Hepatocyte (in vitro differentiated cells): ENCODE data around the gene OR5T2. TPM values are rescaled to one million over a fixed set of nuclear protein-coding genes. Genes with fewer than 3 reads are reported as not detected.
"Not testable (repeated sequence)": the region's sequence is repeated elsewhere in the genome, so short reads cannot be mapped to it uniquely, and the experiment has no call there.

Source experiments
- DNase-seq: peaks from one replicate; pipeline ENCODE4 v3.0.0-alpha.2; 2016; ENCODE audit warnings: low spot score
- H2AFZ ChIP-seq: fragments of 200-600 bp; sonication (generic); 2 replicates; pipeline ENCODE4 v1.6.0; 2016; ENCODE audit warnings: antibody characterized with exemption, mild to moderate bottlenecking
- H3K27ac ChIP-seq: fragments of 200-600 bp; sonication (generic); 2 replicates; pipeline ENCODE4 v1.5.1; 2016; ENCODE audit warnings: mild to moderate bottlenecking
- H3K27me3 ChIP-seq: fragments of 200-600 bp; sonication (generic); 2 replicates; pipeline ENCODE4 v1.6.1; 2016
- H3K36me3 ChIP-seq: fragments of 200-600 bp; sonication (generic); replicated peaks from 2 replicates; pipeline ENCODE4 v1.5.1; 2016; ENCODE audit warnings: low read depth; ENCODE audit not compliant: insufficient read depth
- H3K4me1 ChIP-seq: fragments of 200-600 bp; sonication (generic); 2 replicates; pipeline ENCODE4 v1.5.1; 2016; ENCODE audit warnings: mild to moderate bottlenecking, moderate library complexity; ENCODE audit not compliant: insufficient read depth
- H3K4me2 ChIP-seq: fragments of 200-600 bp; sonication (generic); 2 replicates; pipeline ENCODE4 v1.6.0; 2016
- H3K4me3 ChIP-seq: fragments of 200-600 bp; sonication (generic); 2 replicates; pipeline ENCODE4 v1.5.1; 2016; ENCODE audit warnings: mild to moderate bottlenecking
- H3K79me2 ChIP-seq: fragments of 200-600 bp; sonication (generic); 2 replicates; pipeline ENCODE4 v1.6.0; 2017; ENCODE audit warnings: mild to moderate bottlenecking
- H3K9me2 ChIP-seq: fragments of 200-600 bp; sonication (generic); replicated peaks from 2 replicates; pipeline ENCODE4 v1.6.0; 2017; ENCODE audit warnings: mild to moderate bottlenecking; ENCODE audit not compliant: insufficient read depth
- H3K9me3 ChIP-seq: fragments of 200-600 bp; sonication (generic); 2 replicates; pipeline ENCODE4 v1.5.1; 2016; ENCODE audit warnings: low read depth, mild to moderate bottlenecking
- H4K20me1 ChIP-seq: fragments of 200-600 bp; sonication (generic); 2 replicates; pipeline ENCODE4 v1.6.0; 2016; ENCODE audit warnings: mild to moderate bottlenecking; ENCODE audit not compliant: insufficient read depth, poor library complexity, severe bottlenecking
- CTCF ChIP-seq: fragments of 200-600 bp; sonication (generic); IDR thresholded peaks from 2 replicates; pipeline ENCODE4 v1.5.1; 2016; ENCODE audit warnings: antibody characterized with exemption, mild to moderate bottlenecking; ENCODE audit not compliant: poor library complexity
- EZH2 ChIP-seq: fragments of 200-600 bp; sonication (generic); IDR thresholded peaks from 2 replicates; pipeline ENCODE4 v1.6.1; 2016; ENCODE audit warnings: antibody characterized with exemption, mild to moderate bottlenecking, borderline replicate concordance
- EZH2phosphoT487 ChIP-seq: fragments of 200-600 bp; sonication (generic); IDR thresholded peaks from one replicate; pipeline ENCODE4 v1.6.1; 2018; ENCODE audit warnings: antibody characterized with exemption, mild to moderate bottlenecking, low read depth, moderate library complexity; ENCODE audit not compliant: unreplicated experiment, severe bottlenecking
- WGBS: methylation state at CpG from one replicate; pipeline ENCODE4 v1.1.6; 2016; ENCODE audit warnings: low lambda C conversion rate; ENCODE audit errors: missing lambda C conversion rate; 5-methylcytosine and 5-hydroxymethylcytosine counted together
- polyA plus RNA-seq: library from polyadenylated mRNA; unstranded; fragments of >200 nt; fragmentation: Nextera tagmentation; extraction: Ambion mirVana; gene quantifications from 2 replicates; pipeline ENCODE4 v1.2.1, GENCODE V29; 2016
- total RNA-seq: library from RNA; depleted of rRNA; stranded (reverse); fragments of >200 nt; gene quantifications from 2 replicates; pipeline ENCODE4 v1.2.3, GENCODE V29; 2014

Gene OR5T2
- total RNA-seq (not detected in 2 replicates), polyA plus RNA-seq (not detected in 2 replicates)

GRCh38 chr11:56234155-56234554 lies at the start of gene OR5T2:
Gene OR5T2, minus strand, starts transcription at chr11:56234255. Its CDS starts 1,193 bp downstream, at chr11:56233062.
- no peaks in the 10 kb centered on the region for H3K9me2 ChIP-seq
- no peak within 1 kb of the TSS for H3K4me3 ChIP-seq
- DNase-seq = no peak
- H3K9me3 ChIP-seq = no peaks in the 10 kb centered on the region
- H3K27ac ChIP-seq = no peak within 1 kb of the TSS
- H2AFZ ChIP-seq = no peak within 1 kb of the TSS
- no peaks in the 10 kb centered on the region for H4K20me1 ChIP-seq
- no peaks in the 10 kb centered on the region for H3K4me1 ChIP-seq
- H3K36me3 ChIP-seq = no peaks in the 10 kb centered on the region
- no peak within 1 kb of the TSS for H3K4me2 ChIP-seq
- no peaks in the 10 kb centered on the region for H3K79me2 ChIP-seq
- TF ChIP-seq EZH2phosphoT487 (no peak), EZH2 (no peak), CTCF (no peak)
- H3K27me3 ChIP-seq = no peaks in the 10 kb centered on the region
- 69% methylated on average over 1 of the region's 1 CpG for WGBS

- DNase-seq = no peak
- Histone ChIP-seq H3K27me3 (no peaks in the 10 kb centered on the region), H3K9me2 (no peaks in the 10 kb centered on the region), H4K20me1 (no peaks in the 10 kb centered on the region), H3K27ac (no peak within 1 kb of the TSS), H3K4me1 (no peaks in the 10 kb centered on the region), H2AFZ (no peak within 1 kb of the TSS), H3K9me3 (no peaks in the 10 kb centered on the region), H3K79me2 (no peaks in the 10 kb centered on the region), H3K36me3 (no peaks in the 10 kb centered on the region), H3K4me2 (no peak within 1 kb of the TSS), H3K4me3 (no peak within 1 kb of the TSS)
- TF ChIP-seq CTCF (no peak), EZH2phosphoT487 (no peak), EZH2 (no peak)
Observed at GRCh38 chr11:56273854-56274253, 39.8 kb upstream of the OR5T2 start, which contains the start of gene OR5T1. Gene OR5T1, plus strand, starts transcription at chr11:56274154. Its CDS starts 1,485 bp downstream, at chr11:56275639.

GRCh38 chr11:56271092-56271491 lies 37.0 kb upstream of the OR5T2 start:
- H3K9me3 ChIP-seq = no peaks in the 10 kb centered on the region
- no peak overlapping the region for H3K4me2 ChIP-seq
- DNase-seq = no peak
- no peaks in the 10 kb centered on the region for H3K4me1 ChIP-seq
- H3K9me2 ChIP-seq = no peaks in the 10 kb centered on the region
- no peak overlapping the region for H3K27ac ChIP-seq
- no peak overlapping the region for H3K4me3 ChIP-seq
- H3K36me3 ChIP-seq = no peaks in the 10 kb centered on the region
- H2AFZ ChIP-seq = no peak overlapping the region
- no peaks in the 10 kb centered on the region for H3K27me3 ChIP-seq
- H3K79me2 ChIP-seq = no peaks in the 10 kb centered on the region
- 64% methylated on average over 3 of the region's 3 CpGs for WGBS
- H4K20me1 ChIP-seq = no peaks in the 10 kb centered on the region
- TF ChIP-seq EZH2 (no peak), EZH2phosphoT487 (no peak), CTCF (no peak)

- H3K9me2 ChIP-seq = no peaks in the 10 kb centered on the region
- no peak within 1 kb of the TSS for H2AFZ ChIP-seq
- no peak within 1 kb of the TSS for H3K27ac ChIP-seq
- H3K4me3 ChIP-seq = no peak within 1 kb of the TSS
- H3K4me1 ChIP-seq = no peaks in the 10 kb centered on the region
- DNase-seq = no peak
- no peaks in the 10 kb centered on the region for H3K36me3 ChIP-seq
- H3K27me3 ChIP-seq = no peaks in the 10 kb centered on the region
- no peak within 1 kb of the TSS for H3K4me2 ChIP-seq
- TF ChIP-seq CTCF (no peak), EZH2phosphoT487 (no peak), EZH2 (no peak)
- H3K9me3 ChIP-seq = no peaks in the 10 kb centered on the region
- no peaks in the 10 kb centered on the region for H4K20me1 ChIP-seq
- no peaks in the 10 kb centered on the region for H3K79me2 ChIP-seq
Observed at GRCh38 chr11:56251954-56252353, 17.9 kb upstream of the OR5T2 start, which contains the start of gene OR5T3. Gene OR5T3, plus strand, starts transcription at chr11:56252254. Its CDS starts 0 bp downstream, at chr11:56252254.

- H3K9me3 ChIP-seq, H3K4me1 ChIP-seq: not testable (repeated sequence)
- WGBS = 70% methylated on average over 5 of the region's 5 CpGs
Observed at GRCh38 chr11:56219735-56220134, 14.3 kb downstream of the OR5T2 start.

More at GRCh38 chr11:56219735-56220134, 14.3 kb downstream of the OR5T2 start:
- not testable (repeated sequence) for H4K20me1 ChIP-seq, H3K79me2 ChIP-seq, H3K4me3 ChIP-seq, DNase-seq, H3K9me2 ChIP-seq, H2AFZ ChIP-seq, H3K27ac ChIP-seq, H3K36me3 ChIP-seq, H3K4me2 ChIP-seq, H3K27me3 ChIP-seq
